Stimulated activated CD8-positive, alpha-beta memory T cell treated with anti-CD3 and anti-CD28 coated beads, Interleukin-4, amount 100 ng/mL, for 1 hour (primary cell): ENCODE measurements around the gene TRAPPC4.

Experiments used
- DNase-seq, 2 donors: peaks; one replicate each; pipeline ENCODE4 v3.0.0-alpha.2; 2020; ENCODE audit warnings: low read depth in 2 of 2, low spot score in 1 of 2

Gene TRAPPC4

DNA sequence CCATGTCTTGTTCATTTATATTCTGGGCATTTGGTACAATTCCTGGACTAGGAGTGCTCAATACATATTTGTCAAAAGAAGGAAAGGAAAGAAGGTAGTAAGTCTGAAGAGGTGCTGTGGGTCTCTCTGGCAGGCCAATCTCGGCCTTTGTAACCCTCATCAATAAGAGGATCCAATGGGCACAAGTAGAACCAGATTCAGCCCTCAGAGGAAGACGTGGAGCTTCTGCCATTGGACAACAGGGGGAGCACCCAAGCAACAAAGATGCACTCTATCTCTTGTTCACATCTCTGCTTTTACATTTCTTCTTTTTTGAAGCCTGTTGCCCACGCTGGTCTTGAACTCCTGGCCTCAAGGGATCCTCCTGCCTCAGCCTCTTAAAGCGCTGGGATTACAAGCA is 46.8 kb downstream of the TRAPPC4 start:
- no peak for DNase-seq

GRCh38 chr11:119067371-119068222 is 49.0 kb downstream of the TRAPPC4 start, which contains the start of gene VPS11:
VPS11 (plus strand) TSS chr11:119067818; CDS start chr11:119067824, 6 bp downstream.
- peak; percentile 95 to 96 for DNase-seq
